Measurements from ENCODE around the gene KCTD17.

KCTD17 gene

GRCh38 chr22:37051391-37052385 lies at the start of gene KCTD17:
KCTD17 (plus strand) TSS chr22:37051742; CDS start chr22:37051761, 19 bp downstream.
- Histone ChIP-seq H3K9me3 (ENCODE audit: control insufficient read depth in 5 of 5, low read length in 5 of 5) (no peaks in the 10 kb centered on the region), H3K4me3 (ENCODE audit: low read depth in 1 of 5, low read length in 5 of 5) (peak within 1 kb of the TSS in 4 of 5 donors; percentile 61 to 73 (median 66)), H3K27me3 (ENCODE audit: control insufficient read depth in 5 of 5, insufficient read depth in 4 of 5, low read length in 5 of 5) (peaks cover 0 to 15% (median 10%) of the 10 kb centered on the region in 5 donors), H3K9ac (ENCODE audit: low read length in 5 of 5) (peak within 1 kb of the TSS in 3 of 5 donors; percentile 21 to 61 (median 56)), H3K36me3 (ENCODE audit: control insufficient read depth in 5 of 5, insufficient read depth in 5 of 5, low read length in 5 of 5) (peaks cover 0 to 22% (median 8%) of the 10 kb centered on the region in 5 donors), H3K27ac (ENCODE audit: low read depth, low read length) (no peak within 1 kb of the TSS), H3K4me1 (ENCODE audit: control insufficient read depth in 5 of 5, insufficient read depth in 5 of 5, low read length in 5 of 5) (peaks cover 0 to 22% (median 14%) of the 10 kb centered on the region in 5 donors)

- Histone ChIP-seq H3K4me3 (ENCODE audit: low read depth in 1 of 5, low read length in 5 of 5) (no peak overlapping the region), H3K27me3 (ENCODE audit: control insufficient read depth in 5 of 5, insufficient read depth in 4 of 5, low read length in 5 of 5) (peaks cover 0 to 2% (median 0%) of the 10 kb centered on the region in 5 donors), H3K9ac (ENCODE audit: low read length in 5 of 5) (no peak overlapping the region)
These were observed 49.7 kb upstream of the KCTD17 start for GRCh38 chr22:37001826-37002225.

GRCh38 chr22:37002633-37003032 lies 48.9 kb upstream of the KCTD17 start:
- H3K9ac ChIP-seq (ENCODE audit: low read length in 5 of 5) = no peak overlapping the region
- peaks cover 0 to 6% (median 2%) of the 10 kb centered on the region in 5 donors for H3K4me1 ChIP-seq (ENCODE audit: control insufficient read depth in 5 of 5, insufficient read depth in 5 of 5, low read length in 5 of 5)
- peaks cover 0 to 3% (median 0%) of the 10 kb centered on the region in 5 donors for H3K9me3 ChIP-seq (ENCODE audit: control insufficient read depth in 5 of 5, low read length in 5 of 5)
- no peaks in the 10 kb centered on the region for H3K36me3 ChIP-seq (ENCODE audit: control insufficient read depth in 5 of 5, insufficient read depth in 5 of 5, low read length in 5 of 5)
- peaks cover 0 to 2% (median 0%) of the 10 kb centered on the region in 5 donors for H3K27me3 ChIP-seq (ENCODE audit: control insufficient read depth in 5 of 5, insufficient read depth in 4 of 5, low read length in 5 of 5)
- no peak overlapping the region for H3K27ac ChIP-seq (ENCODE audit: low read depth, low read length)
- H3K4me3 ChIP-seq (ENCODE audit: low read depth in 1 of 5, low read length in 5 of 5) = no peak overlapping the region

More at GRCh38 chr22:37001826-37002225, 49.7 kb upstream of the KCTD17 start:
- Histone ChIP-seq H3K9me3 (ENCODE audit: control insufficient read depth in 5 of 5, low read length in 5 of 5) (peaks cover 0 to 3% (median 0%) of the 10 kb centered on the region in 5 donors), H3K36me3 (ENCODE audit: control insufficient read depth in 5 of 5, insufficient read depth in 5 of 5, low read length in 5 of 5) (no peaks in the 10 kb centered on the region), H3K4me1 (ENCODE audit: control insufficient read depth in 5 of 5, insufficient read depth in 5 of 5, low read length in 5 of 5) (no peaks in the 10 kb centered on the region), H3K27ac (ENCODE audit: low read depth, low read length) (no peak overlapping the region)

- H3K36me3 ChIP-seq (ENCODE audit: control insufficient read depth in 5 of 5, insufficient read depth in 5 of 5, low read length in 5 of 5) = no peaks in the 10 kb centered on the region
- H3K27me3 ChIP-seq (ENCODE audit: control insufficient read depth in 5 of 5, insufficient read depth in 4 of 5, low read length in 5 of 5) = peaks cover 0 to 2% (median 0%) of the 10 kb centered on the region in 5 donors
- no peak overlapping the region for H3K27ac ChIP-seq (ENCODE audit: low read depth, low read length)
- H3K4me1 ChIP-seq (ENCODE audit: control insufficient read depth in 5 of 5, insufficient read depth in 5 of 5, low read length in 5 of 5) = peaks cover 2 to 44% (median 27%) of the 10 kb centered on the region in 5 donors
- no peak overlapping the region for H3K4me3 ChIP-seq (ENCODE audit: low read depth in 1 of 5, low read length in 5 of 5)
- H3K9ac ChIP-seq (ENCODE audit: low read length in 5 of 5) = no peak overlapping the region
- H3K9me3 ChIP-seq (ENCODE audit: control insufficient read depth in 5 of 5, low read length in 5 of 5) = peaks cover 0 to 3% (median 0%) of the 10 kb centered on the region in 5 donors
These were observed 43.9 kb upstream of the KCTD17 start for GRCh38 chr22:37007651-37008050.

- Histone ChIP-seq H3K9ac (ENCODE audit: low read length in 5 of 5) (no peak overlapping the region), H3K36me3 (ENCODE audit: control insufficient read depth in 5 of 5, insufficient read depth in 5 of 5, low read length in 5 of 5) (no peaks in the 10 kb centered on the region), H3K9me3 (ENCODE audit: control insufficient read depth in 5 of 5, low read length in 5 of 5) (peaks cover 0 to 3% (median 0%) of the 10 kb centered on the region in 5 donors), H3K27me3 (ENCODE audit: control insufficient read depth in 5 of 5, insufficient read depth in 4 of 5, low read length in 5 of 5) (no peaks in the 10 kb centered on the region), H3K4me1 (ENCODE audit: control insufficient read depth in 5 of 5, insufficient read depth in 5 of 5, low read length in 5 of 5) (peaks cover 2 to 44% (median 34%) of the 10 kb centered on the region in 5 donors), H3K4me3 (ENCODE audit: low read depth in 1 of 5, low read length in 5 of 5) (no peak overlapping the region), H3K27ac (ENCODE audit: low read depth, low read length) (no peak overlapping the region)
These were observed 43.2 kb upstream of the KCTD17 start for GRCh38 chr22:37008365-37008764.

GRCh38 chr22:37009490-37009889 lies 42.1 kb upstream of the KCTD17 start:
- H3K9ac ChIP-seq (ENCODE audit: low read length in 5 of 5) = no peak overlapping the region
- no peak overlapping the region for H3K4me3 ChIP-seq (ENCODE audit: low read depth in 1 of 5, low read length in 5 of 5)
- H3K27me3 ChIP-seq (ENCODE audit: control insufficient read depth in 5 of 5, insufficient read depth in 4 of 5, low read length in 5 of 5) = no peaks in the 10 kb centered on the region
- no peak overlapping the region for H3K27ac ChIP-seq (ENCODE audit: low read depth, low read length)
- peaks cover 0 to 3% (median 0%) of the 10 kb centered on the region in 5 donors for H3K9me3 ChIP-seq (ENCODE audit: control insufficient read depth in 5 of 5, low read length in 5 of 5)
- H3K36me3 ChIP-seq (ENCODE audit: control insufficient read depth in 5 of 5, insufficient read depth in 5 of 5, low read length in 5 of 5) = no peaks in the 10 kb centered on the region
- peaks cover 2 to 45% (median 41%) of the 10 kb centered on the region in 5 donors for H3K4me1 ChIP-seq (ENCODE audit: control insufficient read depth in 5 of 5, insufficient read depth in 5 of 5, low read length in 5 of 5)

GRCh38 chr22:37010174-37010573 lies 41.4 kb upstream of the KCTD17 start:
- Histone ChIP-seq H3K9ac (ENCODE audit: low read length in 5 of 5) (no peak overlapping the region), H3K9me3 (ENCODE audit: control insufficient read depth in 5 of 5, low read length in 5 of 5) (peaks cover 0 to 1% (median 0%) of the 10 kb centered on the region in 5 donors), H3K27ac (ENCODE audit: low read depth, low read length) (no peak overlapping the region), H3K27me3 (ENCODE audit: control insufficient read depth in 5 of 5, insufficient read depth in 4 of 5, low read length in 5 of 5) (no peaks in the 10 kb centered on the region), H3K4me1 (ENCODE audit: control insufficient read depth in 5 of 5, insufficient read depth in 5 of 5, low read length in 5 of 5) (peaks cover 4 to 52% (median 48%) of the 10 kb centered on the region in 5 donors), H3K36me3 (ENCODE audit: control insufficient read depth in 5 of 5, insufficient read depth in 5 of 5, low read length in 5 of 5) (no peaks in the 10 kb centered on the region), H3K4me3 (ENCODE audit: low read depth in 1 of 5, low read length in 5 of 5) (no peak overlapping the region)

GRCh38 chr22:37010976-37011375 lies 40.6 kb upstream of the KCTD17 start:
- no peaks in the 10 kb centered on the region for H3K9me3 ChIP-seq (ENCODE audit: control insufficient read depth in 5 of 5, low read length in 5 of 5)
- H3K27ac ChIP-seq (ENCODE audit: low read depth, low read length) = no peak overlapping the region
- H3K9ac ChIP-seq (ENCODE audit: low read length in 5 of 5) = no peak overlapping the region
- H3K27me3 ChIP-seq (ENCODE audit: control insufficient read depth in 5 of 5, insufficient read depth in 4 of 5, low read length in 5 of 5) = no peaks in the 10 kb centered on the region
- H3K4me1 ChIP-seq (ENCODE audit: control insufficient read depth in 5 of 5, insufficient read depth in 5 of 5, low read length in 5 of 5) = peaks cover 5 to 58% (median 53%) of the 10 kb centered on the region in 5 donors
- no peak overlapping the region for H3K4me3 ChIP-seq (ENCODE audit: low read depth in 1 of 5, low read length in 5 of 5)
- H3K36me3 ChIP-seq (ENCODE audit: control insufficient read depth in 5 of 5, insufficient read depth in 5 of 5, low read length in 5 of 5) = no peaks in the 10 kb centered on the region

- no peaks in the 10 kb centered on the region for H3K9me3 ChIP-seq (ENCODE audit: control insufficient read depth in 5 of 5, low read length in 5 of 5)
- no peaks in the 10 kb centered on the region for H3K27me3 ChIP-seq (ENCODE audit: control insufficient read depth in 5 of 5, insufficient read depth in 4 of 5, low read length in 5 of 5)
- no peak overlapping the region for H3K4me3 ChIP-seq (ENCODE audit: low read depth in 1 of 5, low read length in 5 of 5)
- peaks cover 0 to 3% (median 0%) of the 10 kb centered on the region in 5 donors for H3K36me3 ChIP-seq (ENCODE audit: control insufficient read depth in 5 of 5, insufficient read depth in 5 of 5, low read length in 5 of 5)
- peaks cover 5 to 63% (median 58%) of the 10 kb centered on the region in 5 donors for H3K4me1 ChIP-seq (ENCODE audit: control insufficient read depth in 5 of 5, insufficient read depth in 5 of 5, low read length in 5 of 5)
- H3K9ac ChIP-seq (ENCODE audit: low read length in 5 of 5) = no peak overlapping the region
- H3K27ac ChIP-seq (ENCODE audit: low read depth, low read length) = peak overlapping the region; percentile 90
These were observed 40.1 kb upstream of the KCTD17 start for GRCh38 chr22:37011472-37011871.
